GM23338 (cell line): ENCODE results near the gene ARID4B. TPM values are rescaled to one million over a fixed set of nuclear protein-coding genes. Genes with fewer than 3 reads are reported as not detected.

ENCODE experiments used
- ATAC-seq: fragments of 200-7000 bp; cut with Tn5 transposase; 3 replicates; pipeline ENCODE4 v1.9.1; 2020
- DNase-seq: peaks from one replicate; pipeline ENCODE4 v3.0.0-alpha.2; 2015; ENCODE audit warnings: low spot score
- H2AFZ ChIP-seq: fragments of 200-600 bp; sonication (generic); 2 replicates; pipeline ENCODE4 v1.8.0; 2016; ENCODE audit warnings: antibody characterized with exemption, mild to moderate bottlenecking, moderate library complexity
- H3F3A ChIP-seq: fragments of 200-600 bp; sonication (generic); replicated peaks from 2 replicates; pipeline ENCODE4 v1.8.0; 2017; ENCODE audit warnings: antibody characterized with exemption, mixed run types, low read depth
- H3K27ac ChIP-seq: fragments of 200-600 bp; sonication (generic); 2 replicates; pipeline ENCODE4 v1.6.1; 2016; ENCODE audit warnings: low read depth
- H3K27me3 ChIP-seq: fragments of 200-600 bp; sonication (generic); 2 replicates; pipeline ENCODE4 v1.8.0; 2016; ENCODE audit warnings: mild to moderate bottlenecking, mixed run types, moderate library complexity; ENCODE audit not compliant: insufficient read depth
- H3K36me3 ChIP-seq: fragments of 200-600 bp; sonication (generic); 2 replicates; pipeline ENCODE4 v1.8.0; 2016; ENCODE audit warnings: mild to moderate bottlenecking; ENCODE audit not compliant: insufficient read depth
- H3K4me1 ChIP-seq: fragments of 200-600 bp; sonication (generic); 2 replicates; pipeline ENCODE4 v1.8.0; 2016; ENCODE audit warnings: mild to moderate bottlenecking, moderate library complexity; ENCODE audit not compliant: insufficient read depth
- H3K4me2 ChIP-seq: fragments of 200-600 bp; sonication (generic); 2 replicates; pipeline ENCODE4 v1.7.1; 2017; ENCODE audit warnings: mixed run types
- H3K4me3 ChIP-seq: fragments of 200-600 bp; sonication (generic); 2 replicates; pipeline ENCODE4 v1.6.1; 2016; ENCODE audit warnings: mixed run types
- H3K79me2 ChIP-seq: fragments of 200-600 bp; sonication (generic); replicated peaks from 2 replicates; pipeline ENCODE4 v1.8.0; 2017; ENCODE audit warnings: mild to moderate bottlenecking; ENCODE audit not compliant: insufficient read depth
- H3K9me2 ChIP-seq: fragments of 200-600 bp; sonication (generic); 2 replicates; pipeline ENCODE4 v1.8.0; 2017; ENCODE audit not compliant: insufficient read depth
- H4K20me1 ChIP-seq: fragments of 200-600 bp; sonication (generic); replicated peaks from 2 replicates; pipeline ENCODE4 v1.8.0; 2017; ENCODE audit warnings: mild to moderate bottlenecking; ENCODE audit not compliant: insufficient read depth
- H3K27ac Mint-ChIP-seq: 2 replicates; pipeline ENCODE4 v1.8.0; 2020; ENCODE audit warnings: inconsistent platforms, mild to moderate bottlenecking, moderate library complexity, mixed read lengths
- H3K27me3 Mint-ChIP-seq: 3 replicates; pipeline ENCODE4 v1.8.0; 2022; ENCODE audit warnings: low read depth, mild to moderate bottlenecking, moderate library complexity, mixed read lengths, inconsistent platforms; ENCODE audit not compliant: insufficient read depth, poor library complexity
- H3K36me3 Mint-ChIP-seq: 3 replicates; pipeline ENCODE4 v1.8.0; 2021; ENCODE audit warnings: low read depth, mild to moderate bottlenecking, inconsistent platforms, moderate library complexity, mixed read lengths
- H3K4me1 Mint-ChIP-seq: 3 replicates; pipeline ENCODE4 v1.8.0; 2020; ENCODE audit warnings: mild to moderate bottlenecking, inconsistent platforms, mixed read lengths
- H3K4me3 Mint-ChIP-seq: 3 replicates; pipeline ENCODE4 v1.8.0; 2021; ENCODE audit warnings: moderate library complexity, mild to moderate bottlenecking, inconsistent platforms, mixed read lengths
- H3K9me3 Mint-ChIP-seq: 3 replicates; pipeline ENCODE4 v1.8.0; 2020; ENCODE audit warnings: moderate library complexity, mild to moderate bottlenecking, inconsistent platforms, mixed read lengths
- CREB1 ChIP-seq: fragments of 250-450 bp; sonication (Bioruptor Pico); IDR thresholded peaks from 2 replicates; pipeline ENCODE4 v1.5.0; 2020; ENCODE audit warnings: low read depth, mild to moderate bottlenecking, moderate library complexity
- CTCF ChIP-seq, 2 experiments: fragments of 200-600 bp in 1 of 2; sonication (generic) in 1 of 2; conservative IDR thresholded peaks; 2 replicates each; pipeline versions ENCODE4 v1.5.1 to v1.6.1; 2016 to 2017; ENCODE audit warnings: antibody characterized with exemption in 2 of 2, low read depth in 2 of 2, mild to moderate bottlenecking in 2 of 2, moderate library complexity in 1 of 2
- ETS1 ChIP-seq: IDR thresholded peaks from 2 replicates; pipeline ENCODE4 v1.6.1; 2016; ENCODE audit warnings: antibody characterized with exemption
- EZH2 ChIP-seq: fragments of 200-600 bp; sonication (generic); IDR thresholded peaks from one replicate; pipeline ENCODE4 v1.8.0; 2017; ENCODE audit warnings: antibody characterized with exemption, mild to moderate bottlenecking, low read depth; ENCODE audit not compliant: unreplicated experiment
- EZH2phosphoT487 ChIP-seq: fragments of 200-600 bp; sonication (generic); IDR thresholded peaks from one replicate; pipeline ENCODE4 v1.8.1; 2018; ENCODE audit warnings: antibody characterized with exemption; ENCODE audit not compliant: unreplicated experiment
- JUNB ChIP-seq: IDR thresholded peaks from one replicate; pipeline ENCODE4 v1.6.1; 2016; ENCODE audit warnings: antibody characterized with exemption; ENCODE audit not compliant: unreplicated experiment
- NANOG ChIP-seq: IDR thresholded peaks from 2 replicates; pipeline ENCODE4 v1.6.1; 2016; ENCODE audit warnings: antibody characterized with exemption, borderline replicate concordance
- POLR2AphosphoS5 ChIP-seq: IDR thresholded peaks from 2 replicates; pipeline ENCODE4 v1.6.1; 2016; ENCODE audit warnings: antibody characterized with exemption, low read depth
- REST ChIP-seq: IDR thresholded peaks from one replicate; pipeline ENCODE4 v1.6.1; 2018; ENCODE audit warnings: antibody characterized with exemption; ENCODE audit not compliant: unreplicated experiment
- STAT1 ChIP-seq: IDR thresholded peaks from one replicate; pipeline ENCODE4 v1.6.1; 2016; ENCODE audit warnings: antibody characterized with exemption; ENCODE audit not compliant: unreplicated experiment
- ZNF114 ChIP-seq: fragments of 250-450 bp; sonication (Bioruptor Pico); IDR thresholded peaks from 2 replicates; pipeline ENCODE4 v1.5.0; 2020; ENCODE audit warnings: mild to moderate bottlenecking, moderate library complexity
- ZNF331 ChIP-seq: fragments of 250-450 bp; sonication (Bioruptor Pico); IDR thresholded peaks from 2 replicates; pipeline ENCODE4 v1.5.0; 2020; ENCODE audit warnings: low read depth, mild to moderate bottlenecking, moderate library complexity
- ZNF462 ChIP-seq: fragments of 250-450 bp; sonication (Bioruptor Pico); IDR thresholded peaks from 2 replicates; pipeline ENCODE4 v1.5.0; 2020; ENCODE audit warnings: mild to moderate bottlenecking, moderate library complexity
- polyA plus RNA-seq: library from polyadenylated mRNA; unstranded; fragments of >200 nt; fragmentation: Nextera tagmentation; extraction: Ambion mirVana; gene quantifications from 2 replicates; pipeline ENCODE4 v1.2.1, GENCODE V29; 2016
- total RNA-seq: library from RNA; depleted of rRNA; stranded (reverse); fragments of >200 nt; shearing (Covaris generic); gene quantifications from 2 replicates; pipeline ENCODE4 v1.2.3, GENCODE V29; 2014

The ARID4B gene
- total and polyA plus RNA-seq, 2 experiments from 2014 or later: 25.1 to 59.8 TPM

- ATAC-seq: no peak
- peaks cover 4% of the 10 kb centered on the region; the same call in 1 of the 3 replicates for H3K9me3 Mint-ChIP-seq
Measured at GRCh38 chr1:235351898-235352297, 23.9 kb upstream of the ARID4B start.

More at GRCh38 chr1:235351898-235352297, 23.9 kb upstream of the ARID4B start:
- H3K36me3 Mint-ChIP-seq: no peaks in the 10 kb centered on the region; the same call in 2 of the 3 replicates
- H3K27ac Mint-ChIP-seq: no peak overlapping the region
- DNase-seq: no peak
- Histone ChIP-seq H3K27me3 (no peaks in the 10 kb centered on the region), H3K79me2 (no peaks in the 10 kb centered on the region), H3K4me2 (no peak overlapping the region), H3F3A (no peaks in the 10 kb centered on the region), H3K9me2 (no peaks in the 10 kb centered on the region), H3K36me3 (no peaks in the 10 kb centered on the region), H3K4me3 (no peak overlapping the region), H3K27ac (no peak overlapping the region), H2AFZ (no peak overlapping the region), H4K20me1 (no peaks in the 10 kb centered on the region), H3K4me1 (no peaks in the 10 kb centered on the region)
- no peak for TF ChIP-seq STAT1
- no peak for TF ChIP-seq CTCF (conservative IDR thresholded peaks at IDR 0.05; ENCODE audit: low read depth in 2 of 2)
- TF ChIP-seq NANOG: no peak
- no peak for TF ChIP-seq CREB1 (CRISPR knock-in tag)
- TF ChIP-seq ZNF462 (CRISPR knock-in tag): no peak
- TF ChIP-seq REST: no peak
- TF ChIP-seq ZNF114 (CRISPR knock-in tag): no peak
- TF ChIP-seq ZNF331 (CRISPR knock-in tag): no peak
- no peak for TF ChIP-seq POLR2AphosphoS5
- no peak for TF ChIP-seq EZH2phosphoT487
- TF ChIP-seq JUNB: no peak
- TF ChIP-seq EZH2: no peak
- TF ChIP-seq ETS1: no peak
- peaks cover 4% of the 10 kb centered on the region for H3K27me3 Mint-ChIP-seq
- no peak overlapping the region for H3K4me3 Mint-ChIP-seq
- H3K4me1 Mint-ChIP-seq: no peaks in the 10 kb centered on the region
